A549 (cell line): ENCODE measurements around the gene BPIFA3. TPM values are rescaled to one million over a fixed set of nuclear protein-coding genes. Genes with fewer than 3 reads are reported as not detected.

Experiments
- ATAC-seq, 2 experiments: fragments of 200-7000 bp in 1 of 2; fragments of >200 bp in 1 of 2; cut with Nextera tagmentation in 1 of 2; cut with Tn5 transposase in 1 of 2; 3 replicates each; pipeline versions ENCODE4 v1.8.0 to v1.9.1; 2018 to 2020; ENCODE audit warnings: mild to moderate bottlenecking in 1 of 2, moderate library complexity in 1 of 2
- CTCF ChIA-PET: fragments of 300-600 bp; sonication (Branson Sonifier 250); formaldehyde crosslinking; extraction: SDS; loops from one replicate; lab custom pipeline; 2021; ENCODE audit warnings: antibody characterized with exemption, inconsistent platforms; lab: Yijun Ruan, JAX
- POLR2A ChIA-PET: fragments of 350-600 bp; formaldehyde crosslinking; extraction: SDS; loops from one replicate; lab custom pipeline; 2021; ENCODE audit warnings: antibody characterized with exemption, inconsistent platforms; lab: Yijun Ruan, JAX
- DNase-seq, 2 experiments: peaks; one replicate each; pipeline versions ENCODE4 v3.0.0 to v3.0.0-alpha.2; 2011 to 2016; ENCODE audit warnings: low read depth in 1 of 2, low spot score in 1 of 2
- FAIRE-seq: peaks from 2 replicates; lab custom pipeline; 2011; peaks lifted over from hg19 to GRCh38; lab: Jason Lieb, UNC
- H3K27ac ChIP-seq, 2 experiments: fragments of >200 bp; sonication (Bioruptor Twin); formaldehyde crosslinking; 3 replicates each; pipeline ENCODE4 v1.5.1; 2016 to 2017
- H3K4me1 ChIP-seq: fragments of >200 bp; sonication (Bioruptor Twin); formaldehyde crosslinking; 3 replicates; pipeline ENCODE4 v1.6.1; 2016
- H3K4me2 ChIP-seq: fragments of >200 bp; sonication (Bioruptor Twin); formaldehyde crosslinking; 3 replicates; pipeline ENCODE4 v1.6.1; 2016
- H3K4me3 ChIP-seq: fragments of >200 bp; sonication (Bioruptor Twin); formaldehyde crosslinking; 3 replicates; pipeline ENCODE4 v1.5.1; 2016
- H3K9me3 ChIP-seq: fragments of >200 bp; sonication (Bioruptor Twin); formaldehyde crosslinking; 3 replicates; pipeline ENCODE4 v1.6.1; 2016
- BHLHE40 ChIP-seq: IDR thresholded peaks from 2 replicates; pipeline ENCODE4 v1.6.1; 2012; ENCODE audit warnings: low read depth, low read length, inconsistent platforms
- CHD2 ChIP-seq: fragments of 150-350 bp; IDR thresholded peaks from 2 replicates; pipeline ENCODE4 v1.6.1; 2014; ENCODE audit warnings: low read length; ENCODE audit not compliant: partially characterized antibody
- EHMT2 ChIP-seq: fragments of 200-600 bp; sonication (generic); IDR thresholded peaks from 2 replicates; pipeline ENCODE4 v1.6.1; 2016; ENCODE audit warnings: antibody characterized with exemption, low read depth, mild to moderate bottlenecking, moderate library complexity
- EP300 ChIP-seq, 2 experiments: fragments of >200 bp; sonication (Bioruptor Twin); formaldehyde crosslinking; IDR thresholded peaks; 2 replicates in 1 of 2; 3 replicates in 1 of 2; pipeline ENCODE4 v1.6.1; 2016 to 2017
- ESRRA ChIP-seq: fragments of 150-350 bp; IDR thresholded peaks from 2 replicates; pipeline ENCODE4 v1.6.1; 2014; ENCODE audit warnings: mild to moderate bottlenecking, low read length, borderline replicate concordance
- GATA3 ChIP-seq: IDR thresholded peaks from 2 replicates; pipeline ENCODE4 v1.6.1; 2012; ENCODE audit warnings: borderline replicate concordance
- HOXA7 ChIP-seq: fragments of 250-450 bp; sonication (Bioruptor Pico); IDR thresholded peaks from 2 replicates; pipeline ENCODE4 v1.5.0; 2020; ENCODE audit warnings: mild to moderate bottlenecking, moderate library complexity
- KDM5A ChIP-seq: fragments of 200-600 bp; sonication (generic); IDR thresholded peaks from 2 replicates; pipeline ENCODE4 v1.6.1; 2016; ENCODE audit warnings: antibody characterized with exemption, mild to moderate bottlenecking
- MYC ChIP-seq: IDR thresholded peaks from 2 replicates; pipeline ENCODE4 v1.6.1; 2012; ENCODE audit warnings: mild to moderate bottlenecking, inconsistent platforms, low read length, improper control_type of control experiment, borderline replicate concordance
- NFE2L2 ChIP-seq: fragments of 150-350 bp; conservative IDR thresholded peaks from 2 replicates; pipeline ENCODE4 v1.6.1; 2014; ENCODE audit warnings: low read length
- PBX3 ChIP-seq: IDR thresholded peaks from 2 replicates; pipeline ENCODE4 v1.6.1; 2012
- REST ChIP-seq: fragments of 200-600 bp; sonication (generic); IDR thresholded peaks from 2 replicates; pipeline ENCODE4 v1.6.1; 2016; ENCODE audit warnings: antibody characterized with exemption, mild to moderate bottlenecking, moderate library complexity
- RNF2 ChIP-seq: fragments of 200-600 bp; sonication (generic); IDR thresholded peaks from 2 replicates; pipeline ENCODE4 v1.6.1; 2016; ENCODE audit warnings: low read depth, mild to moderate bottlenecking, antibody characterized with exemption, moderate library complexity, borderline replicate concordance
- SREBF2 ChIP-seq: fragments of 450-650 bp; IDR thresholded peaks from 2 replicates; pipeline ENCODE4 v1.6.1; 2014; ENCODE audit warnings: mild to moderate bottlenecking, moderate library complexity
- TP53 ChIP-seq: fragments of 250-450 bp; sonication (Bioruptor Pico); IDR thresholded peaks from 2 replicates; pipeline ENCODE4 v1.5.0; 2021; ENCODE audit warnings: mild to moderate bottlenecking, moderate library complexity
- WGBS: methylation state at CpG from one replicate; pipeline ENCODE4 v1.1.6; 2017; ENCODE audit errors: missing lambda C conversion rate; 5-methylcytosine and 5-hydroxymethylcytosine counted together
- polyA plus RNA-seq, 4 experiments: library from polyadenylated mRNA; depleted of rRNA in 3 of 4; stranded (reverse); fragments of >200 nt; fragmentation: RNase III in 1 of 4; extraction: RNeasy Plus Mini Kit Qiagen cat#74134 plus additional on column Dnase treatment in 1 of 4; gene quantifications; 2 replicates in 3 of 4; 3 replicates in 1 of 4; pipeline ENCODE4 v1.2.3, GENCODE V29; 2011 to 2017

Gene BPIFA3
- polyA plus RNA-seq, 2 of the 4 experiments (the other 2 are of a cell fraction) = not detected

GRCh38 chr20:33191484-33191883 lies 25.7 kb upstream of the BPIFA3 start:
- ATAC-seq (no peak), FAIRE-seq (no peak), DNase-seq (no peak)
- Histone ChIP-seq H3K4me2 (peak overlapping the region; percentile 11; the same call in 2 of the 3 replicates), H3K9me3 (no peaks in the 10 kb centered on the region), H3K4me1 (peaks cover 10% of the 10 kb centered on the region; the same call in 1 of the 3 replicates), H3K4me3 (no peak overlapping the region), H3K27ac (peak overlapping the region in 1 of 2 experiments; percentile 32; a peak in 1 of 6 replicates)
- CTCF ChIA-PET = interaction anchor here (1.2 to 1.6 kb wide), 2 partner anchors 32 to 108 kb away, joined by 3 to 4 read pairs; no protein-coding TSS in a partner anchor
- POLR2A ChIA-PET = no interaction called here
- under 1% methylated on average over 3 of the region's 3 CpGs for WGBS
- 0 out of 2 replicates have a peak, but pooled peaks have one; percentile 23 for TF ChIP-seq GATA3
- no peak for TF ChIP-seq ESRRA

- no peak overlapping the region; a peak in 1 of 6 replicates for H3K27ac ChIP-seq
- ATAC-seq (no peak), DNase-seq (no peak), FAIRE-seq (no peak)
- peaks cover 10% of the 10 kb centered on the region; the same call in 1 of the 3 replicates for H3K4me1 ChIP-seq
- TF ChIP-seq RNF2 (no peak), SREBF2 (no peak), EP300 (IDR thresholded peaks at IDR 0.05) (no peak), KDM5A (no peak), BHLHE40 (no peak), CHD2 (no peak), PBX3 (no peak), NFE2L2 (no peak), MYC (no peak), TP53 (CRISPR knock-in tag) (no peak)
- H3K4me3 ChIP-seq = no peak overlapping the region
- CTCF ChIA-PET = interaction anchor here (1.6 kb wide), 1 partner anchor 108 kb away, joined by 4 read pairs; no protein-coding TSS in a partner anchor
- 70% methylated on average over 1 of the region's 1 CpG for WGBS
- H3K4me2 ChIP-seq = peak overlapping the region; percentile 11; the same call in 1 of the 3 replicates
- POLR2A ChIA-PET = no interaction called here
- H3K9me3 ChIP-seq = no peaks in the 10 kb centered on the region
Observed at GRCh38 chr20:33191955-33192354, 25.2 kb upstream of the BPIFA3 start.

- ChIA-PET POLR2A (no interaction called here), CTCF (interaction anchor here (1.1 to 1.6 kb wide), 3 partner anchors 19 to 107 kb away, joined by 3 to 4 read pairs (median 3); no protein-coding TSS in a partner anchor)
- no peak overlapping the region for H3K4me2 ChIP-seq
- no peak overlapping the region for H3K4me3 ChIP-seq
- ATAC-seq = no peak
- peaks cover 10% of the 10 kb centered on the region; the same call in 1 of the 3 replicates for H3K4me1 ChIP-seq
- no peaks in the 10 kb centered on the region for H3K9me3 ChIP-seq
- no peak for FAIRE-seq
- DNase-seq = no peak
- 23% methylated on average over 8 of the region's 8 CpGs for WGBS
- peak overlapping the region in 1 of 2 experiments; percentile 8; a peak in 1 of 6 replicates for H3K27ac ChIP-seq
- peak; percentile 84 for TF ChIP-seq REST
- TF ChIP-seq EHMT2 = peak; percentile 62; the same call in 1 of the 2 replicates
- TF ChIP-seq HOXA7 (CRISPR knock-in tag) = no peak
Observed at GRCh38 chr20:33192912-33193501, 24.1 kb upstream of the BPIFA3 start.
